Fibroblast of mammary gland (primary cell): ENCODE results near the gene UBQLN3.

Experiments used
- DNase-seq: peaks from one replicate; pipeline ENCODE4 v3.0.0-alpha.2; 2010; ENCODE audit warnings: low read depth
- H3K4me3 ChIP-seq: 2 replicates; pipeline ENCODE4 v1.5.1; 2011; ENCODE audit warnings: low read depth, mild to moderate bottlenecking, low read length, moderate library complexity; ENCODE audit not compliant: control insufficient read depth
- TF ChIP-seq, protein P1 (sequence below): conservative IDR thresholded peaks from 2 replicates; pipeline ENCODE4 v1.5.1; 2011; ENCODE audit warnings: low read depth, low read length, inconsistent platforms; ENCODE audit not compliant: control insufficient read depth, insufficient read depth

UBQLN3 gene

DNA sequence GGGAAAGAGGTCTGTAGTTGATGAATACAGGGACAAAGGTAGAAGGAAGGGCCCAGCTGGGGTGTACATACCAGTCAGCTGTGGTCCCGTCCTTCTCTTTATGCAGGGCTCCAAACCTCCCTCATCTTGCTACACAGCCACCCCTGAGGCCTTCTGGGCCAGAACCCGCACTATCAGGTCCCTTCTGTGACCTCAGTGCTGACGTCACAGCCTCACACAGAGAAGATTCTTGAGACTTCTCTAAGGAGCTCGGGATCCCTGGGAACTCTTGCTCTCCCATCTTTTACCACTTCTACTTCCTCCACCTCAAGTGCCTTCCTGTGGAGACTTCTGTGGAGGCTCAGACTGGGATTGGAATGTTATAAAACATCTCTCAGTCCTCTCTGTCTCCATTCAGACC is at the start of gene UBQLN3:
TSS of gene UBQLN3 (minus strand) at position 155 of the 400 bp plus-strand sequence. CDS start 399 bp downstream, outside the sequence.
- no peak within 1 kb of the TSS for H3K4me3 ChIP-seq
- DNase-seq: no peak
- TF ChIP-seq, protein P1, sequence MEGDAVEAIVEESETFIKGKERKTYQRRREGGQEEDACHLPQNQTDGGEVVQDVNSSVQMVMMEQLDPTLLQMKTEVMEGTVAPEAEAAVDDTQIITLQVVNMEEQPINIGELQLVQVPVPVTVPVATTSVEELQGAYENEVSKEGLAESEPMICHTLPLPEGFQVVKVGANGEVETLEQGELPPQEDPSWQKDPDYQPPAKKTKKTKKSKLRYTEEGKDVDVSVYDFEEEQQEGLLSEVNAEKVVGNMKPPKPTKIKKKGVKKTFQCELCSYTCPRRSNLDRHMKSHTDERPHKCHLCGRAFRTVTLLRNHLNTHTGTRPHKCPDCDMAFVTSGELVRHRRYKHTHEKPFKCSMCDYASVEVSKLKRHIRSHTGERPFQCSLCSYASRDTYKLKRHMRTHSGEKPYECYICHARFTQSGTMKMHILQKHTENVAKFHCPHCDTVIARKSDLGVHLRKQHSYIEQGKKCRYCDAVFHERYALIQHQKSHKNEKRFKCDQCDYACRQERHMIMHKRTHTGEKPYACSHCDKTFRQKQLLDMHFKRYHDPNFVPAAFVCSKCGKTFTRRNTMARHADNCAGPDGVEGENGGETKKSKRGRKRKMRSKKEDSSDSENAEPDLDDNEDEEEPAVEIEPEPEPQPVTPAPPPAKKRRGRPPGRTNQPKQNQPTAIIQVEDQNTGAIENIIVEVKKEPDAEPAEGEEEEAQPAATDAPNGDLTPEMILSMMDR: no peak

DNA sequence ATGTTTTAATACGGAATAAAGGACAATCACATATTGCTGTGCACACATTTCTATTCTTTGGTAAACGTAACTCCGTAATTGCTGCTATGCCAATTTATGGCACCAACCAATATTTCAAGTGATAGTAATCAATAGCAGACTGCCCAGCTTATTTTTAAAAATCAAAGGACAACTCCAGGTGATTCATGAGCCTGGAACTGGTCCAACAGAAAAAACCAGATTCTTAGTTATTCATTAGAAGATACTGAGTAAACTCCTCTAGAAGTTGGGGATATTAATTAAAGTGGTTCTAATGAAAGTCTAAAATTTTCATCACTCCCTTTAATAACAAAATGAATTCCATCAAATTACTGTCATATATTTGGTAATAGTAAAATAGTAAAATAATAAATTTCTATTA is 48.0 kb upstream of the UBQLN3 start:
- no peak for DNase-seq
- no peak overlapping the region for H3K4me3 ChIP-seq
- TF ChIP-seq, protein P1: no peak

GRCh38 chr11:5556596-5557188 is 46.9 kb upstream of the UBQLN3 start:
- TF ChIP-seq, protein P1: no peak
- no peak for DNase-seq
- no peak overlapping the region for H3K4me3 ChIP-seq

- DNase-seq: peak; percentile 8
- no peak overlapping the region for H3K4me3 ChIP-seq
- TF ChIP-seq, protein P1: no peak
These were observed 43.6 kb upstream of the UBQLN3 start for GRCh38 chr11:5553343-5553742.

- DNase-seq: peak; percentile 83
- TF ChIP-seq, protein P1: no peak
- H3K4me3 ChIP-seq: no peak overlapping the region
These were observed 40.8 kb upstream of the UBQLN3 start for GRCh38 chr11:5550440-5551095.

DNA sequence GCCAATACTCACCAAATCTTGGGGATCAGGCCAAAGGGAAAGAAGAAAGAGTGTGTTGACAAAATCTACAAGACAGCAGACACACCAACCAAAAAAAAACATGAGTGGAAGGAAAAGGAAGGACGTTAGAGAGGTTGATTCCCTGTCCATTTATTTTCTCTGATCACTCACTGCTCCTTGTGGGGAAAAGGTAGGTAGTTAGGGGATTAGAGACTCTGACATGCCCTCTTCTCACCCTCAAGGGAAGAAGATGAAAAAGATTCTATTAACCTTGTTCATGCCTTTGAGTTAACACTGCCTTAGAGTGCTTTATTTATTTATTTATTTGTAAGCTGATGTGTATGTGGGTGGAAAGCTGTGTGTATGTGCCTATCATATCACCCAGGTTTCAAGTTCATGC is 38.7 kb upstream of the UBQLN3 start, which contains the start of gene OR52H1:
TSS of gene OR52H1 (minus strand) at position 101 of the 400 bp plus-strand sequence. CDS start 3,035 bp downstream, outside the sequence.
- no peak for DNase-seq
- TF ChIP-seq, protein P1: no peak
- no peak within 1 kb of the TSS for H3K4me3 ChIP-seq
